ENCODE data around the gene B4GALNT4.
A peak's percentile ranks its signal among the peaks of the same experiment; 100 is the strongest.
"Not testable (repeated sequence)": the region's sequence is repeated elsewhere in the genome, so short reads cannot be mapped to it uniquely, and the experiment has no call there.

B4GALNT4 gene

GRCh38 chr11:326842-327580, 42.3 kb upstream of the B4GALNT4 start:
- H3K4me2 ChIP-seq (ENCODE audit: low read length, poor library complexity, severe bottlenecking) = peak overlapping the region; percentile 0
- H3K27me3 ChIP-seq (ENCODE audit: control insufficient read depth in 1 of 2, insufficient read depth in 1 of 2, low read length in 2 of 2) = no peaks in the 10 kb centered on the region
- H3K9me3 ChIP-seq (ENCODE audit: control insufficient read depth, low read length) = no peaks in the 10 kb centered on the region
- peaks cover 2% of the 10 kb centered on the region for H3K79me1 ChIP-seq (replicated peaks; ENCODE audit: low read length, poor library complexity, severe bottlenecking)
- H3K4ac ChIP-seq (ENCODE audit: low read depth in 1 of 2, low read length in 2 of 2) = peak overlapping the region; percentile 42 to 49
- peak; percentile 51 for DNase-seq
- H2BK15ac ChIP-seq (ENCODE audit: low read depth, poor library complexity, severe bottlenecking) = peak overlapping the region; percentile 15
- H4K8ac ChIP-seq (ENCODE audit: low read length) = peak overlapping the region; percentile 14
- H4K91ac ChIP-seq (ENCODE audit: low read length) = peak overlapping the region; percentile 91
- no peak overlapping the region for H2AFZ ChIP-seq (ENCODE audit: low read depth, low read length)
- peak overlapping the region in 1 of 2 experiments; percentile 24 for H3K4me3 ChIP-seq (ENCODE audit: insufficient read depth in 1 of 2, low read depth in 1 of 2, low read length in 2 of 2)
- peak overlapping the region; percentile 76 to 91 for H3K18ac ChIP-seq (ENCODE audit: low read depth in 1 of 2, low read length in 2 of 2)
- H3K9ac ChIP-seq (ENCODE audit: low read length) = peak overlapping the region; percentile 69
- H2AK5ac ChIP-seq (ENCODE audit: low read length, severe bottlenecking) = peak overlapping the region; percentile 92
- H3K27ac ChIP-seq (ENCODE audit: low read length, poor library complexity, severe bottlenecking) = peak overlapping the region; percentile 82
- peaks cover 25% of the 10 kb centered on the region for H3K4me1 ChIP-seq (ENCODE audit: control insufficient read depth, insufficient read depth, low read depth, low read length)
- H3K14ac ChIP-seq (ENCODE audit: low read length in 2 of 2) = peak overlapping the region in 1 of 2 experiments; percentile 51
- peak overlapping the region; percentile 39 for H2BK120ac ChIP-seq (ENCODE audit: low read depth, low read length)
- no peaks in the 10 kb centered on the region for H3K36me3 ChIP-seq (ENCODE audit: control insufficient read depth in 1 of 2, insufficient read depth in 2 of 2, low read depth in 1 of 2, low read length in 2 of 2)
- 70% methylated on average over 18 of the region's 19 CpGs for WGBS
- H2BK5ac ChIP-seq (ENCODE audit: low read depth, low read length, poor library complexity, severe bottlenecking) = no peak overlapping the region
- H2BK12ac ChIP-seq (ENCODE audit: low read length in 2 of 2) = peak overlapping the region; percentile 6 to 95
- no peak overlapping the region for H3K23ac ChIP-seq (ENCODE audit: low read length in 2 of 2)

- no peaks in the 10 kb centered on the region for H3K9me3 ChIP-seq (ENCODE audit: control insufficient read depth, low read length)
- DNase-seq = no peak
- peaks cover 25% of the 10 kb centered on the region for H3K4me1 ChIP-seq (ENCODE audit: control insufficient read depth, insufficient read depth, low read depth, low read length)
- peak overlapping the region in 1 of 2 experiments; percentile 82 for H3K18ac ChIP-seq (ENCODE audit: low read depth in 1 of 2, low read length in 2 of 2)
- 100% methylated on average over 1 of the region's 3 CpGs for WGBS
- no peak overlapping the region for H4K8ac ChIP-seq (ENCODE audit: low read length)
- H3K4ac ChIP-seq (ENCODE audit: low read depth in 1 of 2, low read length in 2 of 2) = peak overlapping the region in 1 of 2 experiments; percentile 42
- no peaks in the 10 kb centered on the region for H3K36me3 ChIP-seq (ENCODE audit: control insufficient read depth in 1 of 2, insufficient read depth in 2 of 2, low read depth in 1 of 2, low read length in 2 of 2)
- no peak overlapping the region for H4K91ac ChIP-seq (ENCODE audit: low read length)
- peak overlapping the region; percentile 69 for H3K9ac ChIP-seq (ENCODE audit: low read length)
- H3K4me3 ChIP-seq (ENCODE audit: insufficient read depth in 1 of 2, low read depth in 1 of 2, low read length in 2 of 2) = peak overlapping the region in 1 of 2 experiments; percentile 24
- H2BK12ac ChIP-seq (ENCODE audit: low read length in 2 of 2) = no peak overlapping the region
- H2AK5ac ChIP-seq (ENCODE audit: low read length, severe bottlenecking) = peak overlapping the region; percentile 54
- H2BK15ac ChIP-seq (ENCODE audit: low read depth, poor library complexity, severe bottlenecking) = peak overlapping the region; percentile 5
- H3K23ac ChIP-seq (ENCODE audit: low read length in 2 of 2) = no peak overlapping the region
- H3K27ac ChIP-seq (ENCODE audit: low read length, poor library complexity, severe bottlenecking) = peak overlapping the region; percentile 82
- H2BK120ac ChIP-seq (ENCODE audit: low read depth, low read length) = no peak overlapping the region
- H3K27me3 ChIP-seq (ENCODE audit: control insufficient read depth in 1 of 2, insufficient read depth in 1 of 2, low read length in 2 of 2) = no peaks in the 10 kb centered on the region
- no peak overlapping the region for H3K4me2 ChIP-seq (ENCODE audit: low read length, poor library complexity, severe bottlenecking)
- peaks cover 2% of the 10 kb centered on the region for H3K79me1 ChIP-seq (replicated peaks; ENCODE audit: low read length, poor library complexity, severe bottlenecking)
- no peak overlapping the region for H2BK5ac ChIP-seq (ENCODE audit: low read depth, low read length, poor library complexity, severe bottlenecking)
- H3K14ac ChIP-seq (ENCODE audit: low read length in 2 of 2) = no peak overlapping the region
- H2AFZ ChIP-seq (ENCODE audit: low read depth, low read length) = no peak overlapping the region
These were observed 41.7 kb upstream of the B4GALNT4 start for GRCh38 chr11:327581-327923.

GRCh38 chr11:328012-328411, 41.3 kb upstream of the B4GALNT4 start:
- Histone ChIP-seq H3K9ac (ENCODE audit: low read length) (no peak overlapping the region), H2AFZ (ENCODE audit: low read depth, low read length) (no peak overlapping the region), H3K4me3 (ENCODE audit: insufficient read depth in 1 of 2, low read depth in 1 of 2, low read length in 2 of 2) (no peak overlapping the region), H3K4ac (ENCODE audit: low read depth in 1 of 2, low read length in 2 of 2) (peak overlapping the region in 1 of 2 experiments; percentile 51), H3K9me3 (ENCODE audit: control insufficient read depth, low read length) (no peaks in the 10 kb centered on the region), H4K91ac (ENCODE audit: low read length) (peak overlapping the region; percentile 86), H2BK15ac (ENCODE audit: low read depth, poor library complexity, severe bottlenecking) (no peak overlapping the region), H4K8ac (ENCODE audit: low read length) (no peak overlapping the region), H3K23ac (ENCODE audit: low read length in 2 of 2) (no peak overlapping the region), H3K27me3 (ENCODE audit: control insufficient read depth in 1 of 2, insufficient read depth in 1 of 2, low read length in 2 of 2) (no peaks in the 10 kb centered on the region), H3K79me1 (replicated peaks; ENCODE audit: low read length, poor library complexity, severe bottlenecking) (peaks cover 2% of the 10 kb centered on the region), H2BK120ac (ENCODE audit: low read depth, low read length) (no peak overlapping the region), H3K27ac (ENCODE audit: low read length, poor library complexity, severe bottlenecking) (no peak overlapping the region), H3K18ac (ENCODE audit: low read depth in 1 of 2, low read length in 2 of 2) (peak overlapping the region in 1 of 2 experiments; percentile 53), H2AK5ac (ENCODE audit: low read length, severe bottlenecking) (peak overlapping the region; percentile 84), H2BK12ac (ENCODE audit: low read length in 2 of 2) (peak overlapping the region; percentile 11 to 94), H2BK5ac (ENCODE audit: low read depth, low read length, poor library complexity, severe bottlenecking) (no peak overlapping the region), H3K4me2 (ENCODE audit: low read length, poor library complexity, severe bottlenecking) (no peak overlapping the region), H3K14ac (ENCODE audit: low read length in 2 of 2) (peak overlapping the region in 1 of 2 experiments; percentile 20), H3K36me3 (ENCODE audit: control insufficient read depth in 1 of 2, insufficient read depth in 2 of 2, low read depth in 1 of 2, low read length in 2 of 2) (no peaks in the 10 kb centered on the region), H3K4me1 (ENCODE audit: control insufficient read depth, insufficient read depth, low read depth, low read length) (peaks cover 25% of the 10 kb centered on the region)
- DNase-seq = no peak
- 99% methylated on average over 13 of the region's 13 CpGs for WGBS

- H2BK15ac ChIP-seq (ENCODE audit: low read depth, poor library complexity, severe bottlenecking); H3K9me3 ChIP-seq (ENCODE audit: control insufficient read depth, low read length); H2BK5ac ChIP-seq (ENCODE audit: low read depth, low read length, poor library complexity, severe bottlenecking); H3K9ac ChIP-seq (ENCODE audit: low read length); H4K8ac ChIP-seq (ENCODE audit: low read length); H4K91ac ChIP-seq (ENCODE audit: low read length); H2BK120ac ChIP-seq (ENCODE audit: low read depth, low read length); H3K36me3 ChIP-seq (ENCODE audit: control insufficient read depth in 1 of 2, insufficient read depth in 2 of 2, low read depth in 1 of 2, low read length in 2 of 2); H2AFZ ChIP-seq (ENCODE audit: low read depth, low read length); DNase-seq; H3K79me1 ChIP-seq (replicated peaks; ENCODE audit: low read length, poor library complexity, severe bottlenecking); H2BK12ac ChIP-seq (ENCODE audit: low read length in 2 of 2); H3K4me3 ChIP-seq (ENCODE audit: insufficient read depth in 1 of 2, low read depth in 1 of 2, low read length in 2 of 2); H3K14ac ChIP-seq (ENCODE audit: low read length in 2 of 2); H2AK5ac ChIP-seq (ENCODE audit: low read length, severe bottlenecking); H3K4ac ChIP-seq (ENCODE audit: low read depth in 1 of 2, low read length in 2 of 2); H3K27me3 ChIP-seq (ENCODE audit: control insufficient read depth in 1 of 2, insufficient read depth in 1 of 2, low read length in 2 of 2); H3K27ac ChIP-seq (ENCODE audit: low read length, poor library complexity, severe bottlenecking); H3K4me2 ChIP-seq (ENCODE audit: low read length, poor library complexity, severe bottlenecking); H3K23ac ChIP-seq (ENCODE audit: low read length in 2 of 2); H3K18ac ChIP-seq (ENCODE audit: low read depth in 1 of 2, low read length in 2 of 2): not testable (repeated sequence)
- 93% methylated on average over 9 of the region's 15 CpGs for WGBS
- peaks cover 25% of the 10 kb centered on the region for H3K4me1 ChIP-seq (ENCODE audit: control insufficient read depth, insufficient read depth, low read depth, low read length)
These were observed 40.7 kb upstream of the B4GALNT4 start for GRCh38 chr11:328516-329100.

Data from mesenchymal stem cell (in vitro differentiated cells and primary cell).